K562 (cell line): Measurements from ENCODE around the gene CDCA4. TPM values are rescaled to one million over a fixed set of nuclear protein-coding genes. Genes with fewer than 3 reads are reported as not detected.

Experiments used
- CCAR2 ChIP-seq: fragments of 200-400 bp; formaldehyde crosslinking; IDR thresholded peaks from 2 replicates; pipeline ENCODE4 v1.6.1; 2017; ENCODE audit warnings: mild to moderate bottlenecking, low read depth, low read length
- E2F3 ChIP-seq: fragments of 250-450 bp; sonication (Bioruptor Pico); IDR thresholded peaks from 2 replicates; pipeline ENCODE4 v1.4.0; 2020; ENCODE audit warnings: mild to moderate bottlenecking
- HLTF ChIP-seq: fragments of 450-650 bp; IDR thresholded peaks from 2 replicates; pipeline ENCODE4 v1.6.1; 2016
- HOXB6 ChIP-seq: fragments of 250-450 bp; sonication (Bioruptor Pico); IDR thresholded peaks from 2 replicates; pipeline ENCODE4 v1.5.1; 2022; ENCODE audit warnings: mild to moderate bottlenecking, borderline replicate concordance
- IRF1 ChIP-seq: sonication (generic); formaldehyde crosslinking; IDR thresholded peaks from 2 replicates; pipeline ENCODE4 v1.8.0; 2022; ENCODE audit warnings: missing genetic modification reagents, mild to moderate bottlenecking, borderline replicate concordance
- MAFF ChIP-seq: IDR thresholded peaks from 2 replicates; pipeline ENCODE4 v1.6.1; 2012; ENCODE audit warnings: low read length, improper control_type of control experiment
- MYC ChIP-seq, 2 experiments: fragments of 250-450 bp in 1 of 2; sonication (Bioruptor Pico) in 1 of 2; IDR thresholded peaks; 2 replicates each; pipeline versions ENCODE4 v1.5.1 to v1.6.1; 2012 to 2021; ENCODE audit warnings: low read depth in 2 of 2, borderline replicate concordance in 1 of 2, improper control_type of control experiment in 1 of 2, low read length in 1 of 2, mild to moderate bottlenecking in 1 of 2, moderate library complexity in 1 of 2
- RBM39 ChIP-seq: fragments of 200-400 bp; formaldehyde crosslinking; optimal IDR thresholded peaks from 2 replicates; pipeline ENCODE3; 2018; ENCODE audit warnings: low read depth, low read length
- SP2 ChIP-seq: IDR thresholded peaks from 2 replicates; pipeline ENCODE4 v1.6.1; 2011; ENCODE audit warnings: mild to moderate bottlenecking, low read depth, low read length, moderate library complexity; ENCODE audit not compliant: poor library complexity, severe bottlenecking; ENCODE audit errors: extremely low read depth
- TFAM ChIP-seq: fragments of 250-450 bp; sonication (Bioruptor Pico); conservative IDR thresholded peaks from 2 replicates; pipeline ENCODE4 v1.5.0; 2021; ENCODE audit warnings: mild to moderate bottlenecking, moderate library complexity
- TRIM28 ChIP-seq: fragments of 450-650 bp; IDR thresholded peaks from 2 replicates; pipeline ENCODE4 v1.6.1; 2017
- ZNF324 ChIP-seq: fragments of 250-450 bp; sonication (Bioruptor Pico); IDR thresholded peaks from 2 replicates; pipeline ENCODE4 v1.4.0; 2020; ENCODE audit warnings: mild to moderate bottlenecking
- ZNF76 ChIP-seq: fragments of 250-450 bp; sonication (Bioruptor Pico); IDR thresholded peaks from 2 replicates; pipeline ENCODE4 v1.4.0; 2020; ENCODE audit warnings: mild to moderate bottlenecking, moderate library complexity, borderline replicate concordance
- polyA plus RNA-seq, 8 experiments: library from polyadenylated mRNA; depleted of rRNA in 4 of 8; stranded (reverse) in 5 of 8; unstranded in 3 of 8; fragments of >200 nt; fragmentation: Nextera tagmentation in 2 of 8; fragmentation: Illumina TruSeq in 1 of 8; extraction: Ambion mirVana in 2 of 8; extraction: Trizol in 1 of 8; gene quantifications; 2 replicates each; pipeline versions ENCODE4 v1.2.1 to v1.2.3, GENCODE V29; 2011 to 2014; ENCODE audit warnings: inconsistent platforms in 1 of 8, missing spikeins in 1 of 8
- total RNA-seq, 7 experiments: library from RNA; depleted of rRNA in 6 of 7; stranded (reverse); fragments of >200 nt in 6 of 7; fragmentation: Illumina TruSeq in 2 of 7; extraction: Trizol in 2 of 7; gene quantifications; 2 replicates each; pipeline versions ENCODE4 v1.2.1 to v1.2.3, GENCODE V29; 2011 to 2021; ENCODE audit warnings: low replicate concordance in 1 of 7
- TF ChIP-seq, protein P1 (sequence below): sonication (generic); formaldehyde crosslinking; IDR thresholded peaks from 2 replicates; pipeline ENCODE4 v1.8.0; 2023; ENCODE audit warnings: mild to moderate bottlenecking, missing genetic modification reagents
- TF ChIP-seq, protein P2 (sequence below): sonication (generic); formaldehyde crosslinking; IDR thresholded peaks from 2 replicates; pipeline ENCODE4 v1.5.0; 2020; ENCODE audit warnings: missing genetic modification reagents
- TF ChIP-seq, protein P3 (sequence below): sonication (generic); formaldehyde crosslinking; IDR thresholded peaks from 2 replicates; pipeline ENCODE4 v1.8.1; 2023; ENCODE audit warnings: mild to moderate bottlenecking, missing genetic modification reagents
- TF ChIP-seq, protein P4 (sequence below): fragments of 450-650 bp; formaldehyde crosslinking; IDR thresholded peaks from 2 replicates; pipeline ENCODE4 v1.4.0; 2020; ENCODE audit warnings: mild to moderate bottlenecking
- TF ChIP-seq, protein P5 (sequence below): fragments of 250-450 bp; sonication (Bioruptor Pico); IDR thresholded peaks from 2 replicates; pipeline ENCODE4 v1.8.0; 2021; ENCODE audit warnings: mild to moderate bottlenecking, moderate library complexity

The CDCA4 gene
- total and polyA plus RNA-seq, 9 of the 15 experiments (the other 6 are each of a cell fraction or from before 2014, with no cell fraction given): 6.6 to 44.2 (median 23.0) TPM

DNA sequence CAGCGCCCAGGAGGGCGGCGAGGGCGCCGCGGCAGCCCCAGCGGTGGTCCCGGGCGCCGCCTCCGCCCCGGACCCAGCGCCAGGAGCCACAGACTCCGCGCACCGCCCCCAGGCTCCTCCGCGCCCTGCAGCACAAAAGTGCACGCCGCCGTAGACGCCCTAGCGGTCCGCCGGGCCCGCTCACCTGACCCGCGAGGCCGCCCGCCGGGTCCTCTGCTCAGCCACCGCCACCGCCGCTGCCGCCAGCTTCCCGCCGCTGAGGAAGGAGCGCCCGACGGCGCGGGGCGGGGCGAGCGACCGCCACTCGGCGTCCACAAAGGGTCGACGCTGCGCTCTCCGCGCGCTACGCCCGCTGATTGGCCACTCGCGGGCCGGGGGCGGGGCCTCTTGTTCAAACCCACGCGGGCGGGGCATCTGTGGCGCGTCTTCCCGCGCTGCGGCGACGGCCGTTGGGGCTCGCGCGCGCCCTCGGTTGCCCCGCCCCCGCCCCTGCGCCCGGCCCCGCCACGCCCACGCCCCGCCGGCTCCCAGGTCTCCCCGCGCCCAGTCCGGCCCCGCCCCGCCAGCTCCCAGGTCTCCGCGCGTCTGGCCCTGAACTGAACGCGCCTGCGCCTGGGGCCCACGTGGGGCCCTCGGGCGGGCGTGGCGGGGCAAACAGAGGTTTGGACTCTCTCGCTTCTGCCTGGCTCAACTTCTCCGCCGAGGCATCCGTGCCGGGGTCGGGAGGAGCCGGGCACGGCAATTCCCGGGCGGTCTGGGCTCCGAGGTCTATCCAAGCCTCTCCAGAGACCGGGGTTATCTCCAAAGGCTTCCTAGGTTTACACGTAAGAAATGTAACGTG is at the start of gene CDCA4 (continued):
- TF ChIP-seq IRF1 (CRISPR knock-in tag) (no peak), ZNF76 (CRISPR knock-in tag) (no peak), ZNF324 (CRISPR knock-in tag) (no peak), MYC (IDR thresholded peaks at IDR 0.05; ENCODE audit: low read depth, low read length) (peak; percentile 88), MYC (CRISPR knock-in tag; IDR thresholded peaks at IDR 0.05; ENCODE audit: borderline replicate concordance, low read depth) (peak; percentile 65; the same call in 1 of the 2 replicates), MAFF (no peak), HLTF (no peak), CCAR2 (no peak), E2F3 (CRISPR knock-in tag) (peak; percentile 81), HOXB6 (no peak), SP2 (no peak), TRIM28 (no peak), TFAM (no peak), RBM39 (no peak)
- TF ChIP-seq, protein P1, sequence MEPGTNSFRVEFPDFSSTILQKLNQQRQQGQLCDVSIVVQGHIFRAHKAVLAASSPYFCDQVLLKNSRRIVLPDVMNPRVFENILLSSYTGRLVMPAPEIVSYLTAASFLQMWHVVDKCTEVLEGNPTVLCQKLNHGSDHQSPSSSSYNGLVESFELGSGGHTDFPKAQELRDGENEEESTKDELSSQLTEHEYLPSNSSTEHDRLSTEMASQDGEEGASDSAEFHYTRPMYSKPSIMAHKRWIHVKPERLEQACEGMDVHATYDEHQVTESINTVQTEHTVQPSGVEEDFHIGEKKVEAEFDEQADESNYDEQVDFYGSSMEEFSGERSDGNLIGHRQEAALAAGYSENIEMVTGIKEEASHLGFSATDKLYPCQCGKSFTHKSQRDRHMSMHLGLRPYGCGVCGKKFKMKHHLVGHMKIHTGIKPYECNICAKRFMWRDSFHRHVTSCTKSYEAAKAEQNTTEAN (CRISPR knock-in tag): no peak
- TF ChIP-seq, protein P2, sequence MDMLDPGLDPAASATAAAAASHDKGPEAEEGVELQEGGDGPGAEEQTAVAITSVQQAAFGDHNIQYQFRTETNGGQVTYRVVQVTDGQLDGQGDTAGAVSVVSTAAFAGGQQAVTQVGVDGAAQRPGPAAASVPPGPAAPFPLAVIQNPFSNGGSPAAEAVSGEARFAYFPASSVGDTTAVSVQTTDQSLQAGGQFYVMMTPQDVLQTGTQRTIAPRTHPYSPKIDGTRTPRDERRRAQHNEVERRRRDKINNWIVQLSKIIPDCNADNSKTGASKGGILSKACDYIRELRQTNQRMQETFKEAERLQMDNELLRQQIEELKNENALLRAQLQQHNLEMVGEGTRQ (CRISPR knock-in tag): peak; percentile 93
- TF ChIP-seq, protein P3, sequence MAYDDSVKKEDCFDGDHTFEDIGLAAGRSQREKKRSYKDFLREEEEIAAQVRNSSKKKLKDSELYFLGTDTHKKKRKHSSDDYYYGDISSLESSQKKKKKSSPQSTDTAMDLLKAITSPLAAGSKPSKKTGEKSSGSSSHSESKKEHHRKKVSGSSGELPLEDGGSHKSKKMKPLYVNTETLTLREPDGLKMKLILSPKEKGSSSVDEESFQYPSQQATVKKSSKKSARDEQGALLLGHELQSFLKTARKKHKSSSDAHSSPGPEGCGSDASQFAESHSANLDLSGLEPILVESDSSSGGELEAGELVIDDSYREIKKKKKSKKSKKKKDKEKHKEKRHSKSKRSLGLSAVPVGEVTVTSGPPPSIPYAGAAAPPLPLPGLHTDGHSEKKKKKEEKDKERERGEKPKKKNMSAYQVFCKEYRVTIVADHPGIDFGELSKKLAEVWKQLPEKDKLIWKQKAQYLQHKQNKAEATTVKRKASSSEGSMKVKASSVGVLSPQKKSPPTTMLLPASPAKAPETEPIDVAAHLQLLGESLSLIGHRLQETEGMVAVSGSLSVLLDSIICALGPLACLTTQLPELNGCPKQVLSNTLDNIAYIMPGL (CRISPR knock-in tag): no peak
- TF ChIP-seq, protein P4, sequence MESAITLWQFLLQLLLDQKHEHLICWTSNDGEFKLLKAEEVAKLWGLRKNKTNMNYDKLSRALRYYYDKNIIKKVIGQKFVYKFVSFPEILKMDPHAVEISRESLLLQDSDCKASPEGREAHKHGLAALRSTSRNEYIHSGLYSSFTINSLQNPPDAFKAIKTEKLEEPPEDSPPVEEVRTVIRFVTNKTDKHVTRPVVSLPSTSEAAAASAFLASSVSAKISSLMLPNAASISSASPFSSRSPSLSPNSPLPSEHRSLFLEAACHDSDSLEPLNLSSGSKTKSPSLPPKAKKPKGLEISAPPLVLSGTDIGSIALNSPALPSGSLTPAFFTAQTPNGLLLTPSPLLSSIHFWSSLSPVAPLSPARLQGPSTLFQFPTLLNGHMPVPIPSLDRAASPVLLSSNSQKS: no peak
- TF ChIP-seq, protein P5, sequence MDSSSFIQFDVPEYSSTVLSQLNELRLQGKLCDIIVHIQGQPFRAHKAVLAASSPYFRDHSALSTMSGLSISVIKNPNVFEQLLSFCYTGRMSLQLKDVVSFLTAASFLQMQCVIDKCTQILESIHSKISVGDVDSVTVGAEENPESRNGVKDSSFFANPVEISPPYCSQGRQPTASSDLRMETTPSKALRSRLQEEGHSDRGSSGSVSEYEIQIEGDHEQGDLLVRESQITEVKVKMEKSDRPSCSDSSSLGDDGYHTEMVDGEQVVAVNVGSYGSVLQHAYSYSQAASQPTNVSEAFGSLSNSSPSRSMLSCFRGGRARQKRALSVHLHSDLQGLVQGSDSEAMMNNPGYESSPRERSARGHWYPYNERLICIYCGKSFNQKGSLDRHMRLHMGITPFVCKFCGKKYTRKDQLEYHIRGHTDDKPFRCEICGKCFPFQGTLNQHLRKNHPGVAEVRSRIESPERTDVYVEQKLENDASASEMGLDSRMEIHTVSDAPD (CRISPR knock-in tag): no peak
